K562 (cell line): ENCODE measurements around the gene FRMD7. TPM values are rescaled to one million over a fixed set of nuclear protein-coding genes. Genes with fewer than 3 reads are reported as not detected.

Experiments
- ATAC-seq: fragments of 200-7000 bp; cut with Tn5 transposase; 3 replicates; pipeline ENCODE4 v1.9.1; 2020; ENCODE audit warnings: moderate library complexity
- BruUV-seq: library from RNA; stranded (reverse); fragments of 400-500 nt; replicated peaks from 2 replicates; lab custom pipeline; 2021; lab: Mats Ljungman, UMichigan
- CTCF ChIA-PET: fragments of 300-600 bp; formaldehyde crosslinking; extraction: SDS; loops from one replicate; lab custom pipeline; 2021; ENCODE audit warnings: low intra/inter-chr PET ratio; lab: Yijun Ruan, JAX
- POLR2A ChIA-PET: fragments of 300-600, 350-650 bp; sonication (Branson Sonifier 250); formaldehyde crosslinking; extraction: SDS; loops from one replicate; lab custom pipeline; 2021; ENCODE audit warnings: antibody characterized with exemption, inconsistent platforms; lab: Yijun Ruan, JAX
- DNase-seq, 4 experiments: peaks; one replicate each; pipeline versions ENCODE4 v3.0.0 to v3.0.0-alpha.2; 2011 to 2018; ENCODE audit warnings: low spot score in 3 of 4, mixed read lengths in 3 of 4; ENCODE audit errors: extremely low read depth in 1 of 4
- FAIRE-seq: peaks from 2 replicates; lab custom pipeline; 2011; peaks lifted over from hg19 to GRCh38; lab: Jason Lieb, UNC
- H2AFZ ChIP-seq: 2 replicates; pipeline ENCODE4 v1.6.0; 2011; ENCODE audit warnings: low read depth, low read length, control low read depth, inconsistent platforms
- H3K27ac ChIP-seq: fragments of 200-600 bp; 3 replicates; pipeline ENCODE4 v1.8.0; 2011; ENCODE audit warnings: low read depth, mild to moderate bottlenecking, control low read depth, inconsistent platforms, low read length, moderate library complexity, mixed read lengths; ENCODE audit errors: extremely low read depth
- H3K27me3 ChIP-seq, 2 experiments: fragments of 300-600 bp in 1 of 2; 2 replicates in 1 of 2; 3 replicates in 1 of 2; pipeline versions ENCODE4 v1.6.0 to v1.8.0; 2011; ENCODE audit warnings: inconsistent platforms in 2 of 2, low read length in 2 of 2, mild to moderate bottlenecking in 1 of 2, mixed read lengths in 1 of 2, moderate library complexity in 1 of 2; ENCODE audit not compliant: control insufficient read depth in 2 of 2, insufficient read depth in 2 of 2
- H3K36me3 ChIP-seq: fragments of 300-600 bp; 3 replicates; pipeline ENCODE4 v1.8.0; 2011; ENCODE audit warnings: mild to moderate bottlenecking, low read length, inconsistent platforms; ENCODE audit not compliant: control insufficient read depth, insufficient read depth
- H3K4me1 ChIP-seq, 2 experiments: fragments of 200-600 bp in 1 of 2; replicated peaks in 1 of 2; 2 replicates in 1 of 2; 3 replicates in 1 of 2; pipeline versions ENCODE4 v1.5.1 to v1.8.0; 2011; ENCODE audit warnings: inconsistent platforms in 2 of 2, low read length in 2 of 2, mild to moderate bottlenecking in 1 of 2, mixed read lengths in 1 of 2, moderate library complexity in 1 of 2; ENCODE audit not compliant: control insufficient read depth in 2 of 2, insufficient read depth in 2 of 2
- H3K4me2 ChIP-seq: 2 replicates; pipeline ENCODE4 v1.6.1; 2011; ENCODE audit warnings: low read length, control low read depth, inconsistent platforms, mixed read lengths; ENCODE audit not compliant: insufficient read depth
- H3K4me3 ChIP-seq: fragments of 200-600 bp; sonication (generic), shearing (Covaris generic); 2 replicates; pipeline ENCODE4 v1.5.1; 2016; ENCODE audit warnings: control low read depth, inconsistent platforms
- H3K79me2 ChIP-seq: fragments of 200-600 bp; 3 replicates; pipeline ENCODE4 v1.8.0; 2011; ENCODE audit warnings: low read length, inconsistent platforms; ENCODE audit not compliant: control insufficient read depth, insufficient read depth
- H3K9ac ChIP-seq, 2 experiments: 2 replicates each; pipeline versions ENCODE4 v1.6.0 to v1.6.1; 2011; ENCODE audit warnings: low read depth in 2 of 2, low read length in 2 of 2, control low read depth in 1 of 2, inconsistent platforms in 1 of 2, mild to moderate bottlenecking in 1 of 2, mixed read lengths in 1 of 2; ENCODE audit not compliant: insufficient read depth in 1 of 2
- H3K9me1 ChIP-seq: one replicate; pipeline ENCODE4 v1.6.0; 2011; ENCODE audit warnings: inconsistent platforms, mild to moderate bottlenecking, low read length, moderate library complexity; ENCODE audit not compliant: control insufficient read depth, insufficient read depth
- H3K9me3 ChIP-seq: replicated peaks from 2 replicates; pipeline ENCODE4 v1.5.1; 2011; ENCODE audit warnings: low read depth, low read length, inconsistent platforms; ENCODE audit not compliant: control insufficient read depth, insufficient read depth
- H4K20me1 ChIP-seq: replicated peaks from 2 replicates; pipeline ENCODE4 v1.6.1; 2011; ENCODE audit warnings: low read length, inconsistent platforms, mixed read lengths; ENCODE audit not compliant: control insufficient read depth, insufficient read depth
- ETS2 ChIP-seq: IDR thresholded peaks from 2 replicates; pipeline ENCODE4 v1.6.1; 2016; ENCODE audit warnings: borderline replicate concordance, missing genetic modification characterization, mild to moderate bottlenecking, moderate library complexity, missing compliant biosample characterization; ENCODE audit not compliant: poor library complexity, severe bottlenecking
- HMG20A ChIP-seq: fragments of 450-650 bp; formaldehyde crosslinking; conservative IDR thresholded peaks from 2 replicates; pipeline ENCODE4 v1.4.0; 2020; ENCODE audit warnings: mild to moderate bottlenecking, mixed read lengths
- IFI16 ChIP-seq: fragments of 250-450 bp; sonication (Bioruptor Pico); IDR thresholded peaks from 2 replicates; pipeline ENCODE4 v2.1.2; 2022; ENCODE audit warnings: mild to moderate bottlenecking, inconsistent platforms
- NRF1 ChIP-seq, 2 experiments: fragments of 450-650 bp; IDR thresholded peaks in 1 of 2; conservative IDR thresholded peaks in 1 of 2; 2 replicates each; pipeline ENCODE4 v1.6.1; 2014; ENCODE audit warnings: mild to moderate bottlenecking in 2 of 2
- PHB ChIP-seq: fragments of 250-450 bp; sonication (Bioruptor Pico); IDR thresholded peaks from 2 replicates; pipeline ENCODE4 v1.5.0; 2021
- PPARD ChIP-seq: fragments of 250-450 bp; sonication (Bioruptor Pico); IDR thresholded peaks from 2 replicates; pipeline ENCODE4 v1.8.0; 2022; ENCODE audit warnings: inconsistent platforms, mild to moderate bottlenecking, moderate library complexity
- SFPQ ChIP-seq: fragments of 200-400 bp; formaldehyde crosslinking; IDR thresholded peaks from 2 replicates; pipeline ENCODE4 v1.6.1; 2017; ENCODE audit warnings: mild to moderate bottlenecking, low read depth, low read length, moderate library complexity
- TBL1XR1 ChIP-seq, 2 experiments: IDR thresholded peaks; 2 replicates each; pipeline ENCODE4 v1.6.1; 2012; ENCODE audit warnings: improper control_type of control experiment in 2 of 2, low read length in 2 of 2, mild to moderate bottlenecking in 1 of 2
- THRAP3 ChIP-seq: fragments of 450-650 bp; IDR thresholded peaks from 2 replicates; pipeline ENCODE4 v1.6.1; 2016; ENCODE audit warnings: mild to moderate bottlenecking, inconsistent platforms, borderline replicate concordance
- WGBS: fragments of 100-300 bp; shearing (Covaris generic); methylation state at CpG from one replicate; pipeline ENCODE4 v1.1.6; 2016; ENCODE audit warnings: low coverage, mixed read lengths; ENCODE audit not compliant: insufficient coverage; ENCODE audit errors: missing lambda C conversion rate; 5-methylcytosine and 5-hydroxymethylcytosine counted together
- in situ Hi-C: fragments of 300-500 bp; cut with MboI; formaldehyde crosslinking; loops from 4 replicates; pipeline ENCODE4 v1.15.0; 2018; ENCODE audit warnings: inconsistent platforms, mixed read lengths
- intact Hi-C: fragments of 100-400 bp; cut with micrococcal nuclease; formaldehyde crosslinking; loops from 2 replicates; pipeline ENCODE4 v1.14.2; 2022
- polyA plus RNA-seq, 8 experiments: library from polyadenylated mRNA; depleted of rRNA in 4 of 8; stranded (reverse) in 5 of 8; unstranded in 3 of 8; fragments of >200 nt; fragmentation: Nextera tagmentation in 2 of 8; fragmentation: Illumina TruSeq in 1 of 8; extraction: Ambion mirVana in 2 of 8; extraction: Trizol in 1 of 8; gene quantifications; 2 replicates each; pipeline versions ENCODE4 v1.2.1 to v1.2.3, GENCODE V29; 2011 to 2014; ENCODE audit warnings: inconsistent platforms in 1 of 8, missing spikeins in 1 of 8
- total RNA-seq, 7 experiments: library from RNA; depleted of rRNA in 6 of 7; stranded (reverse); fragments of >200 nt in 6 of 7; fragmentation: Illumina TruSeq in 2 of 7; extraction: Trizol in 2 of 7; gene quantifications; 2 replicates each; pipeline versions ENCODE4 v1.2.1 to v1.2.3, GENCODE V29; 2011 to 2021; ENCODE audit warnings: low replicate concordance in 1 of 7
- TF ChIP-seq, protein P1 (sequence below): fragments of 450-650 bp; IDR thresholded peaks from one replicate; pipeline ENCODE4 v1.6.1; 2018; ENCODE audit warnings: mild to moderate bottlenecking, moderate library complexity; ENCODE audit not compliant: partially characterized antibody

The FRMD7 gene
- total and polyA plus RNA-seq, 9 of the 15 experiments (the other 6 are each of a cell fraction or from before 2014, with no cell fraction given), result 0.06 to 0.09 TPM; not detected in 7

DNA sequence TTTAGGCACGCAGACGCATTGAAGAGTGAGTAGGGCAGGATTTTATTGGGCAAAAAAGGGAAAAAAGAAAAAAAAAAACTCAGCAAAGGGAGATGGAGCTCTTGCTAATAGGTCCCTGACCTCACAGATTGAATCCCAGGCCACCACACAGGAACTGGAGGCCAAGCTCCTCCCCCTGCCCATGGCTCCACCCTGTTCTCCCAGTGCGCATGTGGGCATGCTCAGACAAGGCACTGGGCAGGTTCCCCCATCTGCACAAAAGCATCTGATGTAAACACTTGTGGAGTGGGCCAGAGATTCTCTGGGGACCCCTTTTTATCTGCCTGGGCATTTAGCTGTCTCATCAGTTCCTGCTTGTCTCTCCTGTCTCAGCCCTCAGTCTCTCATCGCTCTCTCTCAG is 9.5 kb downstream of the FRMD7 start:
- Histone ChIP-seq H2AFZ (no peak overlapping the region), H3K9ac (no peak overlapping the region), H4K20me1 (no peaks in the 10 kb centered on the region), H3K9me3 (no peaks in the 10 kb centered on the region), H3K4me1 (no peaks in the 10 kb centered on the region; a peak in 1 of 5 replicates), H3K27ac (no peak overlapping the region), H3K9me1 (no peaks in the 10 kb centered on the region), H3K27me3 (no peaks in the 10 kb centered on the region), H3K79me2 (no peaks in the 10 kb centered on the region)
- in situ Hi-C loops (no loop called here), intact Hi-C loops (no loop called here)
- POLR2A ChIA-PET, result interaction anchor here (0.6 to 2.0 kb wide), 2 partner anchors 12 to 48 kb away, joined by 3 to 7 read pairs; no protein-coding TSS in a partner anchor
- FAIRE-seq (no peak), ATAC-seq (peak; percentile 90), DNase-seq (peak; percentile 8 to 14 (median 9))
- no TSS peak for BruUV-seq
- TF ChIP-seq NRF1 (conservative IDR thresholded peaks at IDR 0.05 in 1 of 2, IDR thresholded peaks at IDR 0.05 in 1 of 2) (peak; percentile 63 to 70), ETS2 (tag) (no peak), IFI16 (no peak)
- TF ChIP-seq, all 486 proteins: peak for 1
- Histone ChIP-seq H3K4me2 (no peak overlapping the region), H3K36me3 (no peaks in the 10 kb centered on the region), H3K4me3 (no peak overlapping the region)
- CTCF ChIA-PET, result no interaction called here
- 74% methylated on average over 4 of the region's 4 CpGs for WGBS

DNA sequence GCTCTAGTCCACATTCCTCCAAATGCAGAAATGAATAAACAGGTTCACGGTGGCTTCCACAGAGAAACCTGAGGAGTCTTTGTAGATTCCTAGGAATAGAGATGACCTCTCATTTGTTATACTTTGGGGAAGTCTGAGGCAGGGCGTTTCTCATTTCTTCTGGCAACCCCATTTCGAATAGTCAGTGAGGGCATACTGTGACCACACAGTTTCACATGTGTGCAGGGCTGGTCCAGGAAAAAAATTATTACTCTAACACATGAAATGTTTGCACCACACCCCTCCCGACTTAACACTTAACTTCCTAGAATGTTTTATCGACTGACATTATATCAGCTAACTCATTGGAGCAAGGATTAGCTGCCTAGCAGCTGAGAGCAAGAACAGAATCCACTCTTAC is 12.0 kb downstream of the FRMD7 start:
- Histone ChIP-seq H3K27me3 (no peaks in the 10 kb centered on the region), H2AFZ (no peak overlapping the region), H3K79me2 (no peaks in the 10 kb centered on the region), H3K4me2 (no peak overlapping the region), H3K36me3 (no peaks in the 10 kb centered on the region), H3K27ac (no peak overlapping the region), H3K9ac (no peak overlapping the region), H3K9me3 (no peaks in the 10 kb centered on the region), H3K4me3 (no peak overlapping the region), H3K4me1 (no peaks in the 10 kb centered on the region; a peak in 1 of 5 replicates), H3K9me1 (no peaks in the 10 kb centered on the region), H4K20me1 (no peaks in the 10 kb centered on the region)
- WGBS, result 0% methylated on average over 5 of the region's 5 CpGs
- no peak for DNase-seq
- in situ Hi-C loops (no loop called here), intact Hi-C loops (no loop called here)
- ChIA-PET CTCF (no interaction called here), POLR2A (no interaction called here)
- BruUV-seq, result no TSS peak
- FAIRE-seq, result no peak
- ATAC-seq, result no peak
- TF ChIP-seq TBL1XR1 (IDR thresholded peaks at IDR 0.05; ENCODE audit: low read length in 2 of 2), result no peak
- TF ChIP-seq, protein P1, sequence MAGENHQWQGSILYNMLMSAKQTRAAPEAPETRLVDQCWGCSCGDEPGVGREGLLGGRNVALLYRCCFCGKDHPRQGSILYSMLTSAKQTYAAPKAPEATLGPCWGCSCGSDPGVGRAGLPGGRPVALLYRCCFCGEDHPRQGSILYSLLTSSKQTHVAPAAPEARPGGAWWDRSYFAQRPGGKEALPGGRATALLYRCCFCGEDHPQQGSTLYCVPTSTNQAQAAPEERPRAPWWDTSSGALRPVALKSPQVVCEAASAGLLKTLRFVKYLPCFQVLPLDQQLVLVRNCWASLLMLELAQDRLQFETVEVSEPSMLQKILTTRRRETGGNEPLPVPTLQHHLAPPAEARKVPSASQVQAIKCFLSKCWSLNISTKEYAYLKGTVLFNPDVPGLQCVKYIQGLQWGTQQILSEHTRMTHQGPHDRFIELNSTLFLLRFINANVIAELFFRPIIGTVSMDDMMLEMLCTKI, result no peak
- TF ChIP-seq THRAP3, result no peak
- TF ChIP-seq PHB (CRISPR knock-in tag), result no peak
- TF ChIP-seq PPARD (CRISPR knock-in tag), result no peak
- no peak for TF ChIP-seq SFPQ
- no peak for TF ChIP-seq HMG20A (CRISPR knock-in tag)
